SK-N-SH treated with all-trans-retinoic acid at 6 μM for 48 hours (cell line): ENCODE results near the gene COL25A1.

Experiments
- CREB5 ChIP-seq: fragments of 250-450 bp; sonication (Bioruptor Pico); IDR thresholded peaks from 2 replicates; pipeline ENCODE4 v1.5.1; 2020; ENCODE audit warnings: low read depth, mild to moderate bottlenecking, moderate library complexity
- ESRRG ChIP-seq: fragments of 250-450 bp; sonication (Bioruptor Pico); IDR thresholded peaks from 2 replicates; pipeline ENCODE4 v1.6.1; 2021; ENCODE audit warnings: mild to moderate bottlenecking
- ISL1 ChIP-seq: fragments of 250-450 bp; sonication (Bioruptor Pico); IDR thresholded peaks from 2 replicates; pipeline ENCODE4 v2.1.2; 2022; ENCODE audit warnings: mild to moderate bottlenecking, moderate library complexity
- PATZ1 ChIP-seq: fragments of 250-450 bp; sonication (Bioruptor Pico); IDR thresholded peaks from 2 replicates; pipeline ENCODE4 v1.8.0; 2020; ENCODE audit warnings: mild to moderate bottlenecking, moderate library complexity, borderline replicate concordance
- POU6F1 ChIP-seq: fragments of 250-450 bp; sonication (Bioruptor Pico); IDR thresholded peaks from 2 replicates; pipeline ENCODE4 v1.8.0; 2021; ENCODE audit warnings: low read depth, mild to moderate bottlenecking, moderate library complexity, borderline replicate concordance
- RARB ChIP-seq: fragments of 250-450 bp; sonication (Bioruptor Pico); IDR thresholded peaks from 2 replicates; pipeline ENCODE4 v1.8.0; 2021; ENCODE audit warnings: mild to moderate bottlenecking, moderate library complexity
- SNAI2 ChIP-seq: fragments of 250-450 bp; sonication (Bioruptor Pico); IDR thresholded peaks from 2 replicates; pipeline ENCODE4 v1.5.0; 2020; ENCODE audit warnings: mild to moderate bottlenecking, moderate library complexity
- TCF4 ChIP-seq: fragments of 250-450 bp; sonication (Bioruptor Pico); IDR thresholded peaks from 2 replicates; pipeline ENCODE4 v1.8.0; 2021; ENCODE audit warnings: mild to moderate bottlenecking, moderate library complexity, borderline replicate concordance
- TOX ChIP-seq: fragments of 250-450 bp; sonication (Bioruptor Pico); IDR thresholded peaks from 2 replicates; pipeline ENCODE4 v1.8.0; 2021; ENCODE audit warnings: mild to moderate bottlenecking, moderate library complexity, borderline replicate concordance
- ZFP3 ChIP-seq: fragments of 250-450 bp; sonication (Bioruptor Pico); IDR thresholded peaks from 2 replicates; pipeline ENCODE4 v1.5.0; 2020; ENCODE audit warnings: mild to moderate bottlenecking, moderate library complexity
- ZFP30 ChIP-seq: fragments of 450-650 bp; formaldehyde crosslinking; IDR thresholded peaks from 2 replicates; pipeline ENCODE4 v1.5.0; 2022; ENCODE audit warnings: mild to moderate bottlenecking, moderate library complexity
- ZNF565 ChIP-seq: fragments of 450-650 bp; formaldehyde crosslinking; conservative IDR thresholded peaks from 2 replicates; pipeline ENCODE4 v1.5.0; 2020; ENCODE audit warnings: low read depth, mild to moderate bottlenecking, moderate library complexity
- ZNF70 ChIP-seq: fragments of 450-650 bp; formaldehyde crosslinking; IDR thresholded peaks from 2 replicates; pipeline ENCODE4 v1.5.0; 2020; ENCODE audit warnings: mild to moderate bottlenecking, moderate library complexity
- ZNF8 ChIP-seq: fragments of 450-650 bp; formaldehyde crosslinking; IDR thresholded peaks from 2 replicates; pipeline ENCODE4 v1.5.0; 2020; ENCODE audit warnings: mild to moderate bottlenecking, moderate library complexity

- TF ChIP-seq PATZ1 = no peak
- TF ChIP-seq TOX (CRISPR knock-in tag) = no peak
- TF ChIP-seq CREB5 (CRISPR knock-in tag) = no peak
- TF ChIP-seq POU6F1 (CRISPR knock-in tag) = no peak
- TF ChIP-seq ZFP30 (CRISPR knock-in tag) = no peak
- no peak for TF ChIP-seq ZNF8 (CRISPR knock-in tag)
- TF ChIP-seq ZNF565 (CRISPR knock-in tag) = no peak
- no peak for TF ChIP-seq RARB (CRISPR knock-in tag)
- TF ChIP-seq ZNF70 = no peak
- TF ChIP-seq TCF4 (CRISPR knock-in tag) = no peak
- no peak for TF ChIP-seq SNAI2 (CRISPR knock-in tag)
- TF ChIP-seq ZFP3 (CRISPR knock-in tag) = no peak
- no peak for TF ChIP-seq ESRRG
- TF ChIP-seq ISL1 = no peak
These were observed 451.1 kb downstream of the COL25A1 start for GRCh38 chr4:108851366-108851765.
